Endothelial cell of umbilical vein (primary cell): Measurements from ENCODE around the gene TAF13. TPM values are rescaled to one million over a fixed set of nuclear protein-coding genes. Genes with fewer than 3 reads are reported as not detected.

Source experiments
- BruUV-seq: library from RNA; stranded (reverse); fragments of 400-500 nt; replicated peaks from 2 replicates; lab custom pipeline; 2021; lab: Mats Ljungman, UMichigan
- CTCF ChIA-PET: fragments of 300-600, 350-600 bp; sonication (Branson Sonifier 250); formaldehyde crosslinking; loops from one replicate; lab custom pipeline; 2021; ENCODE audit warnings: antibody characterized with exemption, inconsistent platforms; lab: Charles Lee
- POLR2A ChIA-PET: fragments of 300-600, 350-600 bp; sonication (Branson Sonifier 250); formaldehyde crosslinking; loops from one replicate; lab custom pipeline; 2021; ENCODE audit warnings: antibody characterized with exemption, inconsistent platforms; lab: Charles Lee
- DNase-seq: peaks from one replicate; pipeline ENCODE4 v3.0.0-alpha.2; 2011; ENCODE audit warnings: low read depth, low spot score
- FAIRE-seq: peaks from 2 replicates; lab custom pipeline; 2011; peaks lifted over from hg19 to GRCh38; lab: Jason Lieb, UNC
- H2AFZ ChIP-seq: 2 replicates; pipeline ENCODE4 v1.6.0; 2012; ENCODE audit warnings: low read depth, low read length, control low read depth, inconsistent platforms
- H3K27ac ChIP-seq: 2 replicates; pipeline ENCODE4 v1.5.1; 2011; ENCODE audit warnings: low read depth, mild to moderate bottlenecking, control low read depth, low read length, moderate library complexity; ENCODE audit not compliant: insufficient read depth
- H3K27me3 ChIP-seq, 2 experiments: 2 replicates each; pipeline versions ENCODE4 v1.6.0 to v1.6.1; 2011; ENCODE audit warnings: low read length in 2 of 2, mixed read lengths in 1 of 2; ENCODE audit not compliant: control insufficient read depth in 2 of 2, insufficient read depth in 2 of 2
- H3K36me3 ChIP-seq, 2 experiments: 2 replicates in 1 of 2; 3 replicates in 1 of 2; pipeline ENCODE4 v1.5.1; 2011; ENCODE audit warnings: low read length in 2 of 2, mild to moderate bottlenecking in 1 of 2, moderate library complexity in 1 of 2; ENCODE audit not compliant: control insufficient read depth in 2 of 2, insufficient read depth in 2 of 2; ENCODE audit errors: extremely low read depth in 1 of 2
- H3K4me1 ChIP-seq: 3 replicates; pipeline ENCODE4 v1.5.1; 2011; ENCODE audit warnings: mild to moderate bottlenecking, low read length; ENCODE audit not compliant: control insufficient read depth, insufficient read depth; ENCODE audit errors: extremely low read depth
- H3K4me2 ChIP-seq: 2 replicates; pipeline ENCODE4 v1.6.1; 2011; ENCODE audit warnings: low read length, control low read depth, mixed read lengths; ENCODE audit not compliant: insufficient read depth
- H3K4me3 ChIP-seq, 3 experiments: fragments of 200-600 bp in 1 of 3; sonication (generic), shearing (Covaris generic) in 1 of 3; replicated peaks in 1 of 3; 2 replicates each; pipeline ENCODE4 v1.5.1; 2011 to 2016; ENCODE audit warnings: control low read depth in 3 of 3, low read length in 3 of 3, mild to moderate bottlenecking in 2 of 3, inconsistent platforms in 1 of 3, low read depth in 1 of 3, moderate library complexity in 1 of 3; ENCODE audit not compliant: insufficient read depth in 1 of 3
- H3K79me2 ChIP-seq: 2 replicates; pipeline ENCODE4 v1.6.0; 2012; ENCODE audit warnings: low read length, inconsistent platforms; ENCODE audit not compliant: control insufficient read depth, insufficient read depth
- H3K9ac ChIP-seq: replicated peaks from 2 replicates; pipeline ENCODE3; 2011; ENCODE audit warnings: low read length, control low read depth; ENCODE audit not compliant: insufficient read depth; ENCODE audit errors: extremely low read depth
- H3K9me1 ChIP-seq: replicated peaks from 3 replicates; pipeline ENCODE4 v1.6.0; 2011; ENCODE audit warnings: mild to moderate bottlenecking, low read length; ENCODE audit not compliant: control insufficient read depth, insufficient read depth; ENCODE audit errors: extremely low read depth
- H3K9me3 ChIP-seq: replicated peaks from 2 replicates; pipeline ENCODE4 v1.5.1; 2012; ENCODE audit warnings: low read length, inconsistent platforms; ENCODE audit not compliant: control insufficient read depth, insufficient read depth
- H4K20me1 ChIP-seq: replicated peaks from 2 replicates; pipeline ENCODE3; 2011; ENCODE audit warnings: mild to moderate bottlenecking, low read length; ENCODE audit not compliant: control insufficient read depth, insufficient read depth; ENCODE audit errors: extremely low read depth
- CTCF ChIP-seq, 2 donors: IDR thresholded peaks; 1 replicate in 1 of 2; 2 replicates in 1 of 2; pipeline ENCODE4 v1.5.1; 2011; ENCODE audit warnings: low read length in 2 of 2, mild to moderate bottlenecking in 2 of 2, moderate library complexity in 2 of 2, control low read depth in 1 of 2, inconsistent platforms in 1 of 2, low read depth in 1 of 2; ENCODE audit not compliant: insufficient read depth in 1 of 2; ENCODE audit errors: extremely low read depth in 1 of 2
- JUN ChIP-seq: IDR thresholded peaks from 2 replicates; pipeline ENCODE4 v1.6.1; 2011; ENCODE audit warnings: borderline replicate concordance, low read depth; ENCODE audit not compliant: insufficient read length, insufficient read depth
- dilution Hi-C: fragments of 300-500 bp; cut with MboI; formaldehyde crosslinking; loops from one replicate; pipeline ENCODE4 v1.15.0; 2019; ENCODE audit warnings: low sequenced_read_pairs; ENCODE audit not compliant: extremely low pct_ligation_motif_present
- intact Hi-C: fragments of 100-400 bp; cut with micrococcal nuclease; formaldehyde crosslinking; loops from one replicate; pipeline ENCODE4 v1.10.0; 2022
- polyA plus RNA-seq, 4 experiments: library from polyadenylated mRNA; depleted of rRNA in 3 of 4; stranded (reverse) in 3 of 4; unstranded in 1 of 4; fragments of >200 nt; gene quantifications; 2 replicates each; pipeline versions ENCODE4 v1.2.1 to v1.2.3, GENCODE V29; 2011 to 2012; ENCODE audit warnings: missing spikeins in 1 of 4
- total RNA-seq: library from RNA; stranded (reverse); gene quantifications from 2 replicates; pipeline ENCODE4 v1.2.3, GENCODE V29; 2021

The TAF13 gene
- total and polyA plus RNA-seq, 2 donors (not counting 3 experiments of a cell fraction or from before 2014, with no cell fraction given) = 14.8 to 42.3 TPM

- Histone ChIP-seq H3K27ac (no peak overlapping the region), H3K9me1 (no peaks in the 10 kb centered on the region), H2AFZ (no peak overlapping the region), H3K36me3 (no peaks in the 10 kb centered on the region), H3K4me1 (peaks cover 7% of the 10 kb centered on the region), H3K9me3 (no peaks in the 10 kb centered on the region), H3K4me3 (no peak overlapping the region), H3K9ac (peak overlapping the region; percentile 25), H3K4me2 (no peak overlapping the region), H3K79me2 (no peaks in the 10 kb centered on the region), H4K20me1 (no peaks in the 10 kb centered on the region), H3K27me3 (peaks cover 40 to 57% of the 10 kb centered on the region in 2 experiments)
- POLR2A ChIA-PET = no interaction called here
- intact Hi-C loops = loop anchor here (1.0 to 5.0 kb wide), 8 partner anchors 21 to 287 kb away; partner anchors contain the start of genes CLCC1, TMEM167B and WDR47
- no TSS peak for BruUV-seq
- dilution Hi-C loops = no loop called here
- no peak for FAIRE-seq
- DNase-seq = peak; percentile 22
- TF ChIP-seq CTCF (IDR thresholded peaks at IDR 0.05; ENCODE audit: extremely low read depth in 1 of 2, insufficient read depth in 1 of 2, low read depth in 1 of 2, low read length in 2 of 2) = peak in 1 of 2 donors; percentile 6
- TF ChIP-seq JUN = no peak
- CTCF ChIA-PET = interaction anchor here (0.8 to 5.2 kb wide), 35 partner anchors 8 to 421 kb away, joined by 3 to 64 read pairs (median 5); partner anchors contain the start of genes CELSR2, CLCC1, SARS1 and SORT1
Observed at GRCh38 chr1:109112056-109112651, 36.4 kb upstream of the TAF13 start.
